Activated CD4-positive, alpha-beta T cell treated with anti-CD3 and anti-CD28 coated beads, Interleukin-2, Interleukin-4, amounts not matched to agents 100 ng/mL and 50 ng/mL, durations not matched to agents 16 hours and 8 hours (primary cell): ENCODE measurements around the gene KLRK1.
"Not testable (repeated sequence)": the region's sequence is repeated elsewhere in the genome, so short reads cannot be mapped to it uniquely, and the experiment has no call there.

Source experiments
- DNase-seq: peaks from one replicate; pipeline ENCODE4 v3.0.0-alpha.2; 2020; ENCODE audit warnings: low spot score

The KLRK1 gene

GRCh38 chr12:10388624-10389413 is 1.0 kb downstream of the KLRK1 start:
- DNase-seq: no peak

- not testable (repeated sequence) for DNase-seq
Observed at GRCh38 chr12:10387498-10387897, 2.3 kb downstream of the KLRK1 start.

GRCh38 chr12:10386857-10387256 is 3.0 kb downstream of the KLRK1 start:
- no peak for DNase-seq

GRCh38 chr12:10385166-10385613 is 4.7 kb downstream of the KLRK1 start:
- no peak for DNase-seq

GRCh38 chr12:10384191-10384590 is 5.7 kb downstream of the KLRK1 start:
- no peak for DNase-seq

- no peak for DNase-seq
Observed at GRCh38 chr12:10381928-10382628, 7.8 kb downstream of the KLRK1 start.

GRCh38 chr12:10378737-10379136 is 11.1 kb downstream of the KLRK1 start:
- DNase-seq: not testable (repeated sequence)

GRCh38 chr12:10374624-10375018 is 15.2 kb downstream of the KLRK1 start:
- no peak for DNase-seq

GRCh38 chr12:10372559-10372958 is 17.3 kb downstream of the KLRK1 start:
- DNase-seq: no peak

GRCh38 chr12:10371893-10372535 is 17.8 kb downstream of the KLRK1 start:
- DNase-seq: not testable (repeated sequence)

GRCh38 chr12:10369557-10370415 is 20.1 kb downstream of the KLRK1 start:
- DNase-seq: no peak

- no peak for DNase-seq
Observed at GRCh38 chr12:10368206-10369171, 21.4 kb downstream of the KLRK1 start.

- DNase-seq: not testable (repeated sequence)
Observed at GRCh38 chr12:10367714-10368113, 22.1 kb downstream of the KLRK1 start.

GRCh38 chr12:10366875-10367274 is 23.0 kb downstream of the KLRK1 start:
- DNase-seq: no peak

- DNase-seq: no peak
Observed at GRCh38 chr12:10365696-10366405, 24.0 kb downstream of the KLRK1 start.

- peak; percentile 61 for DNase-seq
Observed at GRCh38 chr12:10364815-10365622, 24.8 kb downstream of the KLRK1 start.

- DNase-seq: peak; percentile 19
Observed at GRCh38 chr12:10363914-10364814, 25.7 kb downstream of the KLRK1 start.

GRCh38 chr12:10363658-10363913 is 26.3 kb downstream of the KLRK1 start:
- DNase-seq: no peak
